ENCODE data around the gene ZNF805.
A peak's percentile ranks its signal among the peaks of the same experiment; 100 is the strongest.
"Not testable (repeated sequence)": the region's sequence is repeated elsewhere in the genome, so short reads cannot be mapped to it uniquely, and the experiment has no call there.

Gene ZNF805

DNA sequence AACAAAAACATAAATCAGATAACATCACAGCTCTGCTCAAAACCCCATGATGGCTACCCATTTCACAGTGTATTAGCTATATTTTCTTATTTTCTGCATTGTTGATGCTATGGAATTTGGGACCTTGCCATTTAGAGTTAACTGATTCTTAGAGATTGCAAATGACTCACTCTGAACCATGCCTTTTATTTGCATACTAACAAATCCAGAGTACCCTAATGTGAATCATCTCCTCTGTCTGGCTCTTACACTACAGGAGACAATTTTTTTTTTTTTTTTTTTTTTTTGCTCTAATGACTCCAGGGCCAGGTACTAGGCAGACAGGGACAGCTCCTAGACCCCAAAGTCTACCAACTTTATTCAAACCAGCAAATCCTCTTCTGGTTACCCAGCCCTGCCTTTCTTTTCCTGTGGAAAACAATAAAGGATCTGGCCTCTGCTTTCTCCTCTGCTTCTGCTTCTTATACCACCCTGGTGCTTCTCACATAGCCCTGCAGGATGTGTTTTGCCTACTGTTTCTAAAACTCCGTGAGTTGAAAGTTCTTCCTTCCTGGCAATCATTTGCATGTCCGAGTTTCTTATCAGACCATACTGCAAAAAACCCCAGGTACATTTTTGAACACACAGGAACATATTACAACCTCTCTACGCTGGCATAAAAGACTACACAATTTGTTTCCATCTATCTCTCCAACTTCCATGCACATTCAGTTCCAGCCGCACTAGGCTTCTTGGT lies 29.3 kb downstream of the ZNF805 start:
- DNase-seq, result no peak

DNA sequence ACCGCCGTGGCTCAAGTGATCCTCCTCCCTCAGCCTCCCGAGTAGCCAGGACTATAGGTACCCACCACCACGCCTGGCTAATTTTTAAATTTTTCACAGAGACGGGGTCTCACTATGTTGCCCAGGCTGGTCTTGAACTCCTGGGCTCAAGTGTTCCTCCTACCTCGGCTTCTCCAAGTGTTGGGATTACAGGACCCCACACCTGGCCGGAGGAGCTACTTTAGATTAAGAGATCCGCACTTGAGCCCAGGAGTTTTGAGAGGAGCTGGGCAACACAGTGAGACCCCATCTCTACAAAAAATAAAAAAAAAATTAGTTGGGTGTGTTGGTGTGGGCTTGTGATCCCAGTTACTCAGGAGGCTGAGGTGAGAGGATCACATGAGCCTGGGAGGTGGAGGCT lies 30.8 kb downstream of the ZNF805 start:
- no peak for DNase-seq

GRCh38 chr19:57273014-57273413 lies 32.6 kb downstream of the ZNF805 start:
- no peak for DNase-seq

- no peak for DNase-seq
Observed at GRCh38 chr19:57276430-57276829, 36.0 kb downstream of the ZNF805 start.

DNA sequence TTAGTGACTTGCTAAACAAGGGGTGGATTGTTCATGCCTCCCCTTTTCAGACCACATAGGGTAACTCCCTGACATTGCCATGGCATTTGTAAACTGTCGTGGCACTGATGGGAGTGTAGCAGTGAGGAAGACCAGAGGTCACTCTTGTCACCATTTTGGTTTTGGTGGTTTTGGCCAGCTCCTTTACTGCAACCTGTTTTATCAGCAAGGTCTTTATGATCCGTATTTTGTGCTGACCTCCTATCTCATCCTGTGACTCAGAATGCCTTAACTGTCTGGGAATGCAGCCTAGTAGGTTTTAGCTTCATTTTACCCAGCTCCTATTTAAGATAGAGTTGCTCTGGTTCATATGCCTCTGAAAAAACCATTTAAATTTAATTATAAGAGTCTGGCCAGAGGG lies 38.0 kb downstream of the ZNF805 start:
- DNase-seq, result not testable (repeated sequence)

GRCh38 chr19:57279418-57280164 lies 39.2 kb downstream of the ZNF805 start:
- peak; percentile 72 for DNase-seq

DNA sequence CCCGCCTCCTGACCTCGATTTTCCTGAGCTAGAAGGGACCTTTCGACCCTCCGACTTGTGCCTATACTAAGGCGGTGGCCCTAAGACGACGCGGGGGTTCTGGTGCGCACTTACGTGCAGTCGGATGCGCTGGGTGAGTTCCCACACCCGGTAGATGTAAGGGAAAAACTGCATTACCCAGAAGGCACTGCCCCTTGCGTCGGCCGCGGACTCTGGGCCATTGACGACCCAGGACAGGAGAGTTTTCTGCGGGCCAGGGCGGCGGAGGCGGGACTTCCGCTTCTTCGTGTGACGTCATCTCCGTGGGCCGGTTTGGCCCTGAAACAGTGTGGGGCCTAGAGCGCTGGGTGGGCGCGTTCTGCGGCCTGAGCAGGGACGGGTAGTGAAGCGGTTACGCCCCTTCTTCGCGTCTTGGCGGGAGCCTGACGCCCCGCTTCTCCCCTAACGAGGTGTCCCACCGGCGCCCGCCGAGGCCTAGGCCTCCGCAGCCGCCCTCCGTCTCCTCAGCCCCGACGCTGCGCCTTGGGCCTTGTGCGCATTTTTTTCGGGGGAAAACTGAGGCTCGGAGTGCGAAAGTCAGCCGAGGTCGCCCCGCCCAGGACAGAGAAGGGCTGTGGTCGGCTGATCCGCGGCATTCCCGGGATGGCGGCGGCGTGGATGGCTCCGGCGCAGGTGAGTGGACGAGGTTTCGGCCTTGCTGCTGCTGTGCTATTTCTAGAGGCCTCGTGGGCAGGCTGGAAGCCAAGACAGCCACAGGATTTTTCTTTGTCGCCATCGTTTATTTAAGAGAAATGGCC lies 39.9 kb downstream of the ZNF805 start, which contains the start of gene ZNF460:
ZNF460 (plus strand) TSS at position 321 of the 797 bp plus-strand sequence; CDS start at position 643, 322 bp downstream.
- peak; percentile 85 for DNase-seq

- no peak for DNase-seq
Observed at GRCh38 chr19:57280962-57281400, 40.5 kb downstream of the ZNF805 start.

- DNase-seq, result no peak
Observed at GRCh38 chr19:57282011-57282643, 41.7 kb downstream of the ZNF805 start.

- DNase-seq, result no peak
Observed at GRCh38 chr19:57288373-57288772, 47.9 kb downstream of the ZNF805 start.

DNA sequence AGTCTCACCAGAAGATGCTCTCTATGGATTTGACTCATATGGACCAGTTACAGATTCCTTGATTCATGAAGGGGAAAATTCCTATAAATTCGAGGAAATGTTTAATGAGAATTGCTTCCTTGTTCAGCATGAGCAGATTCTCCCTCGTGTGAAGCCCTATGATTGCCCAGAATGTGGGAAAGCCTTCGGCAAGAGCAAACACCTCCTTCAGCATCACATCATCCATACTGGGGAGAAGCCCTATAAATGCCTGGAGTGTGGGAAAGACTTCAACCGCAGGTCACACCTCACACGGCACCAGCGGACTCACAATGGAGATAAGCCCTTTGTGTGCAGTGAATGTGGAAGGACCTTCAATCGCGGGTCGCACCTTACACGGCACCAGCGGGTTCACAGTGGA lies 50.5 kb downstream of the ZNF805 start:
- DNase-seq, result no peak

DNA sequence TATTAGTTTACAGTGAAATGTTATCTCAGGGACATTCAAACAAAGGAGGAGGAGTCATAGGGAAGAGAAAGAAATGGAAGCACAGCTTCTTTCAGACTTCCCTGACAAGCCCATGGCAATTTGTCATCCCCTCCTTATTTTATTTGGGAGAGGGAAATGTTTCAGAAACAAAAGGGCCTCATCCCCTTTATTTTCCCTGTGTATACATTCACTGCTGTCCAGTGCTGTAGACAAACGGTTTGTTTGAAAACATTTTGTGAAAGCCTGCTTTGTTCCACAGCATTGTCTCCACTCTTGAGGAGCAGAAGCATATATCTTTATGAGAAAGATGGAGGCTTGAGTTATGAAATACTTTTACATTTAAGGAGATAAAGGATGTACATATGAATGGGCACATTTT lies 52.1 kb downstream of the ZNF805 start:
- DNase-seq, result no peak

DNA sequence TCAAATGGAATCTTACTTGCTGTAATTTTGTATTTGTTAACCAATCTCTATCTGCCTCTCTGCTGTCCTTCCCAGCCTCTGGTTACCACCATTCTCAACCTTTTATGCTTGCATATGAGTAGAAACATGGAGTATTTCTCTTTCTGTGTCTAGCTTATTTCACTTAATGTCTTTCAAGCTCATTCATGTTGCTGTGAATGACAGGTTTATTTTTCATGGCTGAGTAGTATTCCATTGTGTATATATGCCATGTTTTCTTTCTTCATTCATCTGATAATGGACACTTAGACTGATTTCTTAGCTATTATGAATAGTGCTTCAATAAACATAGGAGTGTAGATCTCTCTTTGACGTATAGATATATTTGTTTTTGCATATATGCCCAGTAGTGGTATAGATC lies 53.3 kb downstream of the ZNF805 start:
- DNase-seq, result no peak

DNA sequence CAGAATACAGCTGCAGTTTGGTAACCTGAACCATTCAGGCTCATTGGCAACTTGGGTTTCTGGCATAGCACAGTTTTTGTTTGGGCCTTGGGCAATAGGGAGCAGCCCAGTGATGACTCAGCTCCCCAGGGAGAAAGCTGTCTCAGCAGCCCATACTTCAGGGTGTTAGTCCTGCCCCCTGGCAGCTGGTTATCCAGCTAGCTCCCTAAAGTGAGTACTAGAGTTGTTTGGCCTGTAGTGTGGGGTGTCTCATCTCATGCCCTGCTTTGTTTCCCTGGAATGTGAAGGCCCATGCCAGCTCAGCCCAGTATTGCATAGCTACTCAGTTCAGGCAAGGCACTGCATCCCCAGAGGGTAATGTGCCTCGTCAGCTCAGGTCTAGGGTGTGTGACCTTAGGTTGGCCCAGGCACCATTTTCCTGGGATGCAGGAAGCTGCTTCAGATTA lies 61.6 kb downstream of the ZNF805 start:
- DNase-seq, result no peak

DNA sequence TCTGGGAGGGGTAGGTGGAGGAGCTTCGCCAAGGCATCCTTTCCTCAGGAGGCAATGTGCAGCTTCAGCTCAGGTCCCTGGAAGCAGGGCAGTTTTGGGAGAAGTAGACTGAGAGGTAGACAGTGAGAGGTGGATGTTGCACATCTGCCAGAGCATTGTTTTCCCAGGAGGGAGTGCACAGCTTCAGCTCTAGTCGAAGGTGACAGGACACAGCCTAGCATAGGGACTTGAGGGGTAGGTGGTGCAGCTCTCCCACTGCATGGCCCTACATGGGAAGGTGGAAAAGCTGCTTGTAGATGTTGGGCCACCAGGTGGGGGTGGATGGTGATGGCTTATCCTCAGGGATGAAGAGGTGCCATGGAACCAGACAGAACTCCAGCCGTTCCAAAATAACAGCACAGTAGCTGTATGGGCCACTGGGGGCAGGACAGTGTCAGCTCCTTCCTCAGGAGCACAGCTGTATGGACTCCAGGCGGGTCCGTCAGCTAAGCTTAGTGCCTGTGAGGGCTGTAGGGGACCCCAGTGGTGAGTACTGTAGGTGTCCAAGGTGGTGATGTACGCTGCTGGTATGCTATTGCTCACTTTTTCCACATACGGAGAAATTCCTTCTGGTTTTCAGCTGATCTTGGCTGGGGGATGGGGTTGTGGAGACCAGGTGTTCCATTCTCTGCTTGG lies 62.4 kb downstream of the ZNF805 start:
- DNase-seq, result no peak

All from NCI-H2081 treated with DMSO at 0.1 percent for 48 hours (cell line).